ENCODE results near the gene WAS. TPM values are rescaled to one million over a fixed set of nuclear protein-coding genes. Genes with fewer than 3 reads are reported as not detected.

Gene WAS
- total RNA-seq, 3 donors from 2014 or later (not counting 1 experiment from before 2014, with no cell fraction given) = 136 to 149 (median 141) TPM

DNA sequence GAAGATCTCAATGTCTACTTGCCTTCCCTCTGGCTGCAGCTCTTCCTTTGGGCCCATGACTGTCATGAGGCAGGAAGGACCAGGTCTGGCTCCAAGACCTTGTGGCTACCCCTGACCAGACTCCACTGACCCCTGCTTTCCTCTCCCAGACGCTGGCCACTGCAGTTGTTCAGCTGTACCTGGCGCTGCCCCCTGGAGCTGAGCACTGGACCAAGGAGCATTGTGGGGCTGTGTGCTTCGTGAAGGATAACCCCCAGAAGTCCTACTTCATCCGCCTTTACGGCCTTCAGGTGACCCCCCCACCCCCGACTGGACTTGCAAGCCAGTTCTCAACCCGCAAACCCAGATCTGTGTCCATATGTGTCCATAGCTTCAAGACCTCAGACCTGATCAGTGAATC is 535 bp downstream of the WAS start:
- H3K27ac Mint-ChIP-seq = peak overlapping the region; percentile 88 to 93
- TF ChIP-seq, protein P1, sequence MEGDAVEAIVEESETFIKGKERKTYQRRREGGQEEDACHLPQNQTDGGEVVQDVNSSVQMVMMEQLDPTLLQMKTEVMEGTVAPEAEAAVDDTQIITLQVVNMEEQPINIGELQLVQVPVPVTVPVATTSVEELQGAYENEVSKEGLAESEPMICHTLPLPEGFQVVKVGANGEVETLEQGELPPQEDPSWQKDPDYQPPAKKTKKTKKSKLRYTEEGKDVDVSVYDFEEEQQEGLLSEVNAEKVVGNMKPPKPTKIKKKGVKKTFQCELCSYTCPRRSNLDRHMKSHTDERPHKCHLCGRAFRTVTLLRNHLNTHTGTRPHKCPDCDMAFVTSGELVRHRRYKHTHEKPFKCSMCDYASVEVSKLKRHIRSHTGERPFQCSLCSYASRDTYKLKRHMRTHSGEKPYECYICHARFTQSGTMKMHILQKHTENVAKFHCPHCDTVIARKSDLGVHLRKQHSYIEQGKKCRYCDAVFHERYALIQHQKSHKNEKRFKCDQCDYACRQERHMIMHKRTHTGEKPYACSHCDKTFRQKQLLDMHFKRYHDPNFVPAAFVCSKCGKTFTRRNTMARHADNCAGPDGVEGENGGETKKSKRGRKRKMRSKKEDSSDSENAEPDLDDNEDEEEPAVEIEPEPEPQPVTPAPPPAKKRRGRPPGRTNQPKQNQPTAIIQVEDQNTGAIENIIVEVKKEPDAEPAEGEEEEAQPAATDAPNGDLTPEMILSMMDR (IDR thresholded peaks at IDR 0.05) = no peak
- 13% methylated on average over 4 of the region's 7 CpGs for WGBS (ENCODE audit: insufficient coverage)
- Histone ChIP-seq H3K9me3 (ENCODE audit: control insufficient read depth, insufficient read depth, low read length) (no peaks in the 10 kb centered on the region), H3K4me3 (ENCODE audit: low read length) (peak overlapping the region; percentile 84), H3K27ac (ENCODE audit: low read length) (peak overlapping the region; percentile 95), H3K36me3 (ENCODE audit: control insufficient read depth, insufficient read depth, low read length) (peaks cover 27% of the 10 kb centered on the region), H3K4me1 (ENCODE audit: control insufficient read depth, insufficient read depth, low read length) (peaks cover 43% of the 10 kb centered on the region), H3K27me3 (ENCODE audit: control insufficient read depth, insufficient read depth, low read length) (no peaks in the 10 kb centered on the region)
- H3K27me3 Mint-ChIP-seq (ENCODE audit: low read depth in 2 of 2) = no peaks in the 10 kb centered on the region
- intact Hi-C loops (cut with micrococcal nuclease) = no loop called here
- no peaks in the 10 kb centered on the region for H3K9me3 Mint-ChIP-seq
- ATAC-seq = no peak
- peak overlapping the region; percentile 92 for H3K4me3 Mint-ChIP-seq
- H3K4me1 Mint-ChIP-seq = peaks cover 21 to 47% of the 10 kb centered on the region in 2 donors
- DNase-seq = no peak
- no peaks in the 10 kb centered on the region for H3K36me3 Mint-ChIP-seq

GRCh38 chrX:48685416-48685815 is 1.8 kb downstream of the WAS start:
- H3K4me1 ChIP-seq (ENCODE audit: control insufficient read depth, insufficient read depth, low read length) = peaks cover 43% of the 10 kb centered on the region
- Mint-ChIP-seq H3K27ac (peak overlapping the region; percentile 88 to 93), H3K36me3 (no peaks in the 10 kb centered on the region), H3K4me1 (peaks cover 21 to 47% of the 10 kb centered on the region in 2 donors), H3K4me3 (peak overlapping the region; percentile 92), H3K9me3 (no peaks in the 10 kb centered on the region), H3K27me3 (ENCODE audit: low read depth in 2 of 2) (no peaks in the 10 kb centered on the region)
- intact Hi-C loops (cut with micrococcal nuclease) = no loop called here
- 92% methylated on average over 11 of the region's 12 CpGs for WGBS (ENCODE audit: insufficient coverage)
- ATAC-seq (no peak), DNase-seq (no peak)
- H3K27me3 ChIP-seq (ENCODE audit: control insufficient read depth, insufficient read depth, low read length) = no peaks in the 10 kb centered on the region
- peaks cover 31% of the 10 kb centered on the region for H3K36me3 ChIP-seq (ENCODE audit: control insufficient read depth, insufficient read depth, low read length)
- no peak overlapping the region for H3K27ac ChIP-seq (ENCODE audit: low read length)
- TF ChIP-seq, protein P1 (IDR thresholded peaks at IDR 0.05) = no peak
- H3K4me3 ChIP-seq (ENCODE audit: low read length) = no peak overlapping the region
- H3K9me3 ChIP-seq (ENCODE audit: control insufficient read depth, insufficient read depth, low read length) = no peaks in the 10 kb centered on the region

GRCh38 chrX:48688531-48689150 is 5.0 kb downstream of the WAS start:
- no peak overlapping the region for H3K4me3 ChIP-seq (ENCODE audit: low read length)
- WGBS (ENCODE audit: insufficient coverage) = 98% methylated on average over 5 of the region's 19 CpGs
- H3K36me3 Mint-ChIP-seq = no peaks in the 10 kb centered on the region
- no peaks in the 10 kb centered on the region for H3K27me3 Mint-ChIP-seq (ENCODE audit: low read depth in 2 of 2)
- H3K4me3 Mint-ChIP-seq = no peak overlapping the region
- H3K9me3 Mint-ChIP-seq = no peaks in the 10 kb centered on the region
- H3K4me1 ChIP-seq (ENCODE audit: control insufficient read depth, insufficient read depth, low read length) = peaks cover 26% of the 10 kb centered on the region
- TF ChIP-seq, protein P1 (IDR thresholded peaks at IDR 0.05) = no peak
- ATAC-seq (no peak), DNase-seq (no peak)
- intact Hi-C loops (cut with micrococcal nuclease) = no loop called here
- no peak overlapping the region for H3K27ac Mint-ChIP-seq
- no peak overlapping the region for H3K27ac ChIP-seq (ENCODE audit: low read length)
- no peaks in the 10 kb centered on the region for H3K27me3 ChIP-seq (ENCODE audit: control insufficient read depth, insufficient read depth, low read length)
- no peaks in the 10 kb centered on the region for H3K9me3 ChIP-seq (ENCODE audit: control insufficient read depth, insufficient read depth, low read length)
- H3K36me3 ChIP-seq (ENCODE audit: control insufficient read depth, insufficient read depth, low read length) = peaks cover 39% of the 10 kb centered on the region
- H3K4me1 Mint-ChIP-seq = peaks cover 15 to 41% of the 10 kb centered on the region in 2 donors
